ENCODE results near the gene POLR2E.

GRCh38 chr19:1128106-1128505, 32.9 kb upstream of the POLR2E start:
- no peak for TF ChIP-seq CTCF (optimal IDR thresholded peaks at IDR 0.05 in 1 of 3, IDR thresholded peaks at IDR 0.05 in 1 of 3, conservative IDR thresholded peaks at IDR 0.05 in 1 of 3; ENCODE audit: extremely low read depth in 1 of 3, insufficient read depth in 2 of 3, low read length in 3 of 3)
- no peak for TF ChIP-seq EZH2 (IDR thresholded peaks at IDR 0.05; ENCODE audit: low read length)
